Choroid plexus epithelial cell (primary cell): ENCODE data around the gene RBM23.
A peak's percentile ranks its signal among the peaks of the same experiment; 100 is the strongest.
"Not testable (repeated sequence)": the region's sequence is repeated elsewhere in the genome, so short reads cannot be mapped to it uniquely, and the experiment has no call there.

Source experiments
- DNase-seq: peaks from one replicate; pipeline ENCODE4 v3.0.0-alpha.2; 2010; ENCODE audit warnings: low read depth
- H3K4me3 ChIP-seq: 2 replicates; pipeline ENCODE4 v1.5.1; 2011; ENCODE audit warnings: low read depth, mild to moderate bottlenecking, control low read depth, low read length, moderate library complexity
- CTCF ChIP-seq: conservative IDR thresholded peaks from 2 replicates; pipeline ENCODE4 v1.5.1; 2011; ENCODE audit warnings: low read depth, mild to moderate bottlenecking, control low read depth, inconsistent platforms, low read length, moderate library complexity

The RBM23 gene

GRCh38 chr14:22918804-22919600 lies at the start of gene RBM23:
RBM23 (minus strand) TSS chr14:22919149.
- TF ChIP-seq CTCF, result no peak
- peak; percentile 100 for DNase-seq
- H3K4me3 ChIP-seq, result peak within 1 kb of the TSS; percentile 66

GRCh38 chr14:22966783-22967269 lies 47.9 kb upstream of the RBM23 start:
- TF ChIP-seq CTCF, result no peak
- DNase-seq, result no peak
- H3K4me3 ChIP-seq, result no peak overlapping the region

DNA sequence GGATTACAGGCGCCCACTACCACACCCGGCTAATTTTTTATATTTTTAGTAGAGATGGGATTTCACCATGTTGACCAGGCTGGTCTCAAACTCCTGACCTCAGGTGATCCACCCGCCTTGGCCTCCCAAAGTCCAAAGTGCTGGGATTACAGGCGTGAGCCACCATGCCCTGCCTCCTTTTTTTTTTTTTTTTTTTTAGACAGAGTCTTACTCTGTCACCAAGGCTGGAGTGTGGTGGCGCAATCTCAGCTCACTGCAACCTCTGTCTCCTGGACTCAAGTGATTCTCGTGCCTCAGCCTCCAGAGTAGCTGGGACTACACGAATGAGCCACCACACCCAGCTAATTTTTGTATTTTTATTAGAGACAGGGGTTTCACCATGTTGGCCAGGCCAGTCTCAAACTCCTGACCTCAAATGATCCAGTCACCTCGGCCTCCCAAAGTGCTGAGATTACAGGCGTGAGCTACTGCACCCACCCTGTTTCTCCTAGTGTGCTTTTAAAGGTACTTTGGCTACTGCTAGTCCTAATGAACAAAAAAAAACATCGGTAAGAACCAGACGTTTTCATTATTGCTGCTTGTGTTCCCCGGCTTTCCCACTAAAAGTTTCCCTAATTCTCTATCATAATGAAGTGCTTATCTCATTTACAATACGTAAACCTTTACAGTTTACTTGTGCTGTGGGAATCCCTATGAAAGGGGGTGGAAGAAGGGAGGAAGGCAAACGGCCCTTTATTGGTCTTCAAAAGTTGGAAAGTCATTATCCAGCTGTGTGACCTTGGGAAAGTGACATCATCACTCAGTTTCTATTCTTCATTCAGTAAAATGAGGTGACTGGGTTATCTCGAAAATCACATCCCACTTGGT lies 47.2 kb upstream of the RBM23 start:
- DNase-seq, H3K4me3 ChIP-seq: not testable (repeated sequence)

DNA sequence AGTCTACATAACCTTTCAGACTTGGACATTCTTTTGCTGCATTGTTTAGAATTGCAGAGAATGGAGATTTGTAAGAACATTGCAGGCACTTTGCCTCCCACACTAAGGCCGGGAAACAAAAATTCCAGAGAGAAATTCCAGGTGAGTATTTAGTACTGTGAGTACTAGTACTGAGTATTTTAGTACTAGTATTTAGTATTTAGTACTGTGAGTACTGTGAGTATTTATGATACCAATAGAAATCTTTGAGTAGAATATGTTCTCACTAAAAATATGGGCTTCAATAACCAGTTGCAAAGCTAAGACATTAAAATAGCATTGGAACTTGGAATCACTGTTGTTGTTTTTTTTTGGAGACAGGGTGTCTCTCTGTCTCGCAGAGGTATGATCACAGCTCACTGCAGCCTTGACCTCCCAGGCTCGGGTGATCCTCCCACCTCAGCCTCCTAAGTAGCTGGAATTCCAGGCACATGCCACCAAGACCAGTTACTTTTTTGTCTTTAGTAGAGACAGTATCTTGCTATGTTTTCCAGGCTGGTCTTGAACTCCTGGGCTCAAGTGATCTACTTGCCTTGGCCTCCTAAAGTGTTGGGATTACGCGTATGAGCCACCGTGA lies 43.2 kb upstream of the RBM23 start:
- no peak for TF ChIP-seq CTCF
- DNase-seq, result no peak
- no peak overlapping the region for H3K4me3 ChIP-seq

DNA sequence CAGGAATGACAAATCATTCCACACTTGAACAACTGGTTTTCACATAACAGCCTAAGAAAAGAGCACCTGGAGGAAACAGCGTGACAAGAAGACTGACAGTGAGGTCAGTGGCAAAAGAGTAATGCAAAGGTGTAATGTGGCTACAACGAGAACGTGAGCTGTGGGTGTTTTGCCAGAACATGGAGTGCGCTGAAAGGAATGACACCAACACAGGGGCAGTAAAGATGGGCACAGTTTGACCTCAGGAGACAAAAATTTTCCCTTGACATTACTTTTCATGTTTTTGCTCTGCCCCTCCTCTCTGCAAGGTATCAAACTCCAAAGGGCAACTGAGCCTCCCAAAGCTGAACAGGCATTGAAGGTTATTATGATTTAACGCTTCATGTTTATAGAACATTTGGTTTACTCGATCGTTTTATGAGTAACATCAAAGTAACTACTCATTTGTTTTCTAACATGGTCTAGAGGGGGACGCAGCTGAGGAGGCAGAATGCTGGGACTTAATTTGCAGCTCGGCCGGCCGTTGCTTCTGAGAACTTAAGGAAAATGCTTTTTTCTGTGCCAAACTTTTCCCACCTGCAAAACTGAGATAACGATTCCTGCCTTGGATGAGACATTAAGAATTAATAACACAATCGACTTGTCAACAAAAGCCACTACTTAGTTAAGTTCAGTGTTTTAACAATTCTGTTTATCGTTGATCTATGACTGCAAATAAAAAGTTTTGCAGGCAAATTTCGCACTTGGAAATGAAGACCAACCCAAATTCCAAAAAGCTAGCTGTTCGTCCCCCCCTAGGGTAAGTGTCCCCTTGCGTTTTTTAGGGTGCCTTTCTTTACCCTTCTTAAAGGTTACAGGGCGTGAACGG lies 37.0 kb upstream of the RBM23 start:
- H3K4me3 ChIP-seq, result peak overlapping the region; percentile 76
- DNase-seq, result no peak
- TF ChIP-seq CTCF, result no peak

- TF ChIP-seq CTCF, result no peak
- no peak for DNase-seq
- H3K4me3 ChIP-seq, result no peak overlapping the region
Measured at GRCh38 chr14:22952418-22952817, 33.5 kb upstream of the RBM23 start.

GRCh38 chr14:22951795-22952194 lies 32.8 kb upstream of the RBM23 start:
- DNase-seq, H3K4me3 ChIP-seq: not testable (repeated sequence)
